ENCODE measurements around the gene NIPAL3. TPM values are rescaled to one million over a fixed set of nuclear protein-coding genes. Genes with fewer than 3 reads are reported as not detected.

The NIPAL3 gene
- total and polyA plus RNA-seq, 2 donors (not counting 3 experiments of a cell fraction or from before 2014, with no cell fraction given): 15.5 to 16.0 TPM

DNA sequence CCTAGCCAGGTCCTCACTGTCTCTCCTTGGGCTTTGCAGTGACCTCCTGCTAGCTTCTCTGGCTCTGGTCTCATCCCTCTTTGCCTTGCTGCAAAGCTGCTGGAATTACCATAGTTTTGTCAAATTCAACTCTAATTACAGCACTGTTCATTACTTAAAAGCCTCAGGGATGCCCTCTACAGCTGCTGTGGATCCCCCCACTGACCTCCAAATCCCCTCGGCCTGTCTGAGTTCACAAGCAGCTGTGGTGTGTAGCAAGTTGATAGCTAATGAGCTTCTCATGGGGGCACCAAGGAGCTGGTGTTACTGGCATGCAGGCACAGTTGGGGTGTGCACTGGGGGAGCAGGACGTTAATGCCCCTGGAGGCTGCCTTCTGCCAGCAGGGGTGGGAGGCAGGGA is 24.8 kb downstream of the NIPAL3 start:
- TF ChIP-seq EZH2 (IDR thresholded peaks at IDR 0.05; ENCODE audit: borderline replicate concordance, low read depth, low read length, severe bottlenecking) (no peak), FOS (IDR thresholded peaks at IDR 0.05; ENCODE audit: borderline replicate concordance, insufficient read depth, low read length) (no peak), POLR2AphosphoS5 (IDR thresholded peaks at IDR 0.05; ENCODE audit: insufficient read depth, low read depth, low read length) (no peak), POLR2A (IDR thresholded peaks at IDR 0.05; ENCODE audit: low read depth, low read length) (no peak), MYC (IDR thresholded peaks at IDR 0.05; ENCODE audit: low read depth, low read length) (no peak), JUN (IDR thresholded peaks at IDR 0.05; ENCODE audit: borderline replicate concordance, insufficient read depth, insufficient read length, low read depth) (no peak), GATA2 (IDR thresholded peaks at IDR 0.05; ENCODE audit: insufficient read depth, insufficient read length, low read depth, low read length) (no peak)
- TF ChIP-seq, protein P1, sequence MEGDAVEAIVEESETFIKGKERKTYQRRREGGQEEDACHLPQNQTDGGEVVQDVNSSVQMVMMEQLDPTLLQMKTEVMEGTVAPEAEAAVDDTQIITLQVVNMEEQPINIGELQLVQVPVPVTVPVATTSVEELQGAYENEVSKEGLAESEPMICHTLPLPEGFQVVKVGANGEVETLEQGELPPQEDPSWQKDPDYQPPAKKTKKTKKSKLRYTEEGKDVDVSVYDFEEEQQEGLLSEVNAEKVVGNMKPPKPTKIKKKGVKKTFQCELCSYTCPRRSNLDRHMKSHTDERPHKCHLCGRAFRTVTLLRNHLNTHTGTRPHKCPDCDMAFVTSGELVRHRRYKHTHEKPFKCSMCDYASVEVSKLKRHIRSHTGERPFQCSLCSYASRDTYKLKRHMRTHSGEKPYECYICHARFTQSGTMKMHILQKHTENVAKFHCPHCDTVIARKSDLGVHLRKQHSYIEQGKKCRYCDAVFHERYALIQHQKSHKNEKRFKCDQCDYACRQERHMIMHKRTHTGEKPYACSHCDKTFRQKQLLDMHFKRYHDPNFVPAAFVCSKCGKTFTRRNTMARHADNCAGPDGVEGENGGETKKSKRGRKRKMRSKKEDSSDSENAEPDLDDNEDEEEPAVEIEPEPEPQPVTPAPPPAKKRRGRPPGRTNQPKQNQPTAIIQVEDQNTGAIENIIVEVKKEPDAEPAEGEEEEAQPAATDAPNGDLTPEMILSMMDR (IDR thresholded peaks at IDR 0.05; ENCODE audit: extremely low read depth in 1 of 2, insufficient read depth in 1 of 2, low read depth in 1 of 2, low read length in 2 of 2): no peak
- TF ChIP-seq, protein P2, sequence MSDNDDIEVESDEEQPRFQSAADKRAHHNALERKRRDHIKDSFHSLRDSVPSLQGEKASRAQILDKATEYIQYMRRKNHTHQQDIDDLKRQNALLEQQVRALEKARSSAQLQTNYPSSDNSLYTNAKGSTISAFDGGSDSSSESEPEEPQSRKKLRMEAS (IDR thresholded peaks at IDR 0.05; ENCODE audit: insufficient read depth, insufficient read length): no peak
- Histone ChIP-seq H3K27ac (ENCODE audit: insufficient read depth, low read depth, low read length) (no peak overlapping the region), H3K4me3 (replicated peaks in 1 of 3; ENCODE audit: insufficient read depth in 1 of 3, low read depth in 1 of 3, low read length in 3 of 3) (no peak overlapping the region), H2AFZ (ENCODE audit: low read depth, low read length) (no peak overlapping the region), H3K4me1 (ENCODE audit: control insufficient read depth, extremely low read depth, insufficient read depth, low read length) (no peaks in the 10 kb centered on the region), H3K9me1 (replicated peaks; ENCODE audit: control insufficient read depth, extremely low read depth, insufficient read depth, low read length) (no peaks in the 10 kb centered on the region), H3K9me3 (replicated peaks; ENCODE audit: control insufficient read depth, insufficient read depth, low read length) (no peaks in the 10 kb centered on the region), H3K79me2 (ENCODE audit: control insufficient read depth, insufficient read depth, low read length) (no peaks in the 10 kb centered on the region), H4K20me1 (replicated peaks; ENCODE audit: control insufficient read depth, extremely low read depth, insufficient read depth, low read length) (no peaks in the 10 kb centered on the region), H3K36me3 (ENCODE audit: control insufficient read depth in 2 of 2, extremely low read depth in 1 of 2, insufficient read depth in 2 of 2, low read length in 2 of 2) (no peaks in the 10 kb centered on the region), H3K27me3 (ENCODE audit: control insufficient read depth in 2 of 2, insufficient read depth in 2 of 2, low read length in 2 of 2) (no peaks in the 10 kb centered on the region), H3K4me2 (ENCODE audit: insufficient read depth, low read length) (no peak overlapping the region), H3K9ac (replicated peaks; ENCODE audit: extremely low read depth, insufficient read depth, low read length) (no peak overlapping the region)
- DNase-seq (ENCODE audit: low read depth, low spot score) (no peak), FAIRE-seq (no peak)
- ChIA-PET CTCF (no interaction called here), POLR2A (no interaction called here)
- intact Hi-C loops (cut with micrococcal nuclease) (no loop called here), dilution Hi-C loops (cut with MboI; ENCODE audit: extremely low pct_ligation_motif_present, low sequenced_read_pairs) (no loop called here)
- BruUV-seq (replicated peaks): no TSS peak
